Panc1 (cell line): Measurements from ENCODE around the gene MAGT1.

Source experiments
- POLR2AphosphoS5 ChIP-seq: IDR thresholded peaks from 2 replicates; pipeline ENCODE4 v1.6.1; 2012; ENCODE audit warnings: mild to moderate bottlenecking, low read depth, low read length, moderate library complexity
- TF ChIP-seq, protein P1 (sequence below): fragments of 450-650 bp; IDR thresholded peaks from 2 replicates; pipeline ENCODE4 v1.5.1; 2017; ENCODE audit warnings: mild to moderate bottlenecking
- TF ChIP-seq, protein P2 (sequence below), 2 experiments: IDR thresholded peaks; 2 replicates each; pipeline ENCODE4 v1.6.1; 2011 to 2012; ENCODE audit warnings: low read depth in 2 of 2, control low read depth in 1 of 2, low read length in 1 of 2, mild to moderate bottlenecking in 1 of 2, moderate library complexity in 1 of 2; ENCODE audit not compliant: insufficient read depth in 1 of 2

DNA sequence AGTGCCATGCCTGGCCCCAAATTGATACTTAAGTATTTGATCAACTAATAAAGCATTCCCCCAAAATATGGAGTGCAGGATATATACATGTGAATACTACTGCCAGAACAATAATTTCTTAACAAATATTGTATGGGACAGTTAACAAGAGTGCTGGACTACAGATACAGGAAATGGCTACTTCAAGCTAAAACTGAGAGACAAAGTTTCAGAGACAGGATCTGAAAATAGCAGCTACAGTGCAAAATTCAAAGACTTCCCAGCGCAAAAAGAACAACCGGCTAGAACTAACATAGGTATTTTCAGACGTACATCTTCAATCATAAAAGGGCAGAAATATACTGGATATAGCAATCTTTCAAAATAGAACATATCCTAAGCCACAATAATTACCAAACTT lies 115.5 kb downstream of the MAGT1 start:
- TF ChIP-seq, protein P1, sequence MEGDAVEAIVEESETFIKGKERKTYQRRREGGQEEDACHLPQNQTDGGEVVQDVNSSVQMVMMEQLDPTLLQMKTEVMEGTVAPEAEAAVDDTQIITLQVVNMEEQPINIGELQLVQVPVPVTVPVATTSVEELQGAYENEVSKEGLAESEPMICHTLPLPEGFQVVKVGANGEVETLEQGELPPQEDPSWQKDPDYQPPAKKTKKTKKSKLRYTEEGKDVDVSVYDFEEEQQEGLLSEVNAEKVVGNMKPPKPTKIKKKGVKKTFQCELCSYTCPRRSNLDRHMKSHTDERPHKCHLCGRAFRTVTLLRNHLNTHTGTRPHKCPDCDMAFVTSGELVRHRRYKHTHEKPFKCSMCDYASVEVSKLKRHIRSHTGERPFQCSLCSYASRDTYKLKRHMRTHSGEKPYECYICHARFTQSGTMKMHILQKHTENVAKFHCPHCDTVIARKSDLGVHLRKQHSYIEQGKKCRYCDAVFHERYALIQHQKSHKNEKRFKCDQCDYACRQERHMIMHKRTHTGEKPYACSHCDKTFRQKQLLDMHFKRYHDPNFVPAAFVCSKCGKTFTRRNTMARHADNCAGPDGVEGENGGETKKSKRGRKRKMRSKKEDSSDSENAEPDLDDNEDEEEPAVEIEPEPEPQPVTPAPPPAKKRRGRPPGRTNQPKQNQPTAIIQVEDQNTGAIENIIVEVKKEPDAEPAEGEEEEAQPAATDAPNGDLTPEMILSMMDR: no peak
- TF ChIP-seq POLR2AphosphoS5: no peak
- TF ChIP-seq, protein P2, sequence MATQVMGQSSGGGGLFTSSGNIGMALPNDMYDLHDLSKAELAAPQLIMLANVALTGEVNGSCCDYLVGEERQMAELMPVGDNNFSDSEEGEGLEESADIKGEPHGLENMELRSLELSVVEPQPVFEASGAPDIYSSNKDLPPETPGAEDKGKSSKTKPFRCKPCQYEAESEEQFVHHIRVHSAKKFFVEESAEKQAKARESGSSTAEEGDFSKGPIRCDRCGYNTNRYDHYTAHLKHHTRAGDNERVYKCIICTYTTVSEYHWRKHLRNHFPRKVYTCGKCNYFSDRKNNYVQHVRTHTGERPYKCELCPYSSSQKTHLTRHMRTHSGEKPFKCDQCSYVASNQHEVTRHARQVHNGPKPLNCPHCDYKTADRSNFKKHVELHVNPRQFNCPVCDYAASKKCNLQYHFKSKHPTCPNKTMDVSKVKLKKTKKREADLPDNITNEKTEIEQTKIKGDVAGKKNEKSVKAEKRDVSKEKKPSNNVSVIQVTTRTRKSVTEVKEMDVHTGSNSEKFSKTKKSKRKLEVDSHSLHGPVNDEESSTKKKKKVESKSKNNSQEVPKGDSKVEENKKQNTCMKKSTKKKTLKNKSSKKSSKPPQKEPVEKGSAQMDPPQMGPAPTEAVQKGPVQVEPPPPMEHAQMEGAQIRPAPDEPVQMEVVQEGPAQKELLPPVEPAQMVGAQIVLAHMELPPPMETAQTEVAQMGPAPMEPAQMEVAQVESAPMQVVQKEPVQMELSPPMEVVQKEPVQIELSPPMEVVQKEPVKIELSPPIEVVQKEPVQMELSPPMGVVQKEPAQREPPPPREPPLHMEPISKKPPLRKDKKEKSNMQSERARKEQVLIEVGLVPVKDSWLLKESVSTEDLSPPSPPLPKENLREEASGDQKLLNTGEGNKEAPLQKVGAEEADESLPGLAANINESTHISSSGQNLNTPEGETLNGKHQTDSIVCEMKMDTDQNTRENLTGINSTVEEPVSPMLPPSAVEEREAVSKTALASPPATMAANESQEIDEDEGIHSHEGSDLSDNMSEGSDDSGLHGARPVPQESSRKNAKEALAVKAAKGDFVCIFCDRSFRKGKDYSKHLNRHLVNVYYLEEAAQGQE (IDR thresholded peaks at IDR 0.05; ENCODE audit: insufficient read depth in 1 of 2, low read depth in 2 of 2, low read length in 1 of 2): no peak
